ENCODE results near the gene CRABP2. TPM values are rescaled to one million over a fixed set of nuclear protein-coding genes. Genes with fewer than 3 reads are reported as not detected.

The CRABP2 gene
- total and polyA plus RNA-seq, 2 of the 13 experiments (the other 11 are each of a cell fraction or from before 2014, with no cell fraction given) = 0.40 to 0.60 TPM

- TF ChIP-seq, protein P1, sequence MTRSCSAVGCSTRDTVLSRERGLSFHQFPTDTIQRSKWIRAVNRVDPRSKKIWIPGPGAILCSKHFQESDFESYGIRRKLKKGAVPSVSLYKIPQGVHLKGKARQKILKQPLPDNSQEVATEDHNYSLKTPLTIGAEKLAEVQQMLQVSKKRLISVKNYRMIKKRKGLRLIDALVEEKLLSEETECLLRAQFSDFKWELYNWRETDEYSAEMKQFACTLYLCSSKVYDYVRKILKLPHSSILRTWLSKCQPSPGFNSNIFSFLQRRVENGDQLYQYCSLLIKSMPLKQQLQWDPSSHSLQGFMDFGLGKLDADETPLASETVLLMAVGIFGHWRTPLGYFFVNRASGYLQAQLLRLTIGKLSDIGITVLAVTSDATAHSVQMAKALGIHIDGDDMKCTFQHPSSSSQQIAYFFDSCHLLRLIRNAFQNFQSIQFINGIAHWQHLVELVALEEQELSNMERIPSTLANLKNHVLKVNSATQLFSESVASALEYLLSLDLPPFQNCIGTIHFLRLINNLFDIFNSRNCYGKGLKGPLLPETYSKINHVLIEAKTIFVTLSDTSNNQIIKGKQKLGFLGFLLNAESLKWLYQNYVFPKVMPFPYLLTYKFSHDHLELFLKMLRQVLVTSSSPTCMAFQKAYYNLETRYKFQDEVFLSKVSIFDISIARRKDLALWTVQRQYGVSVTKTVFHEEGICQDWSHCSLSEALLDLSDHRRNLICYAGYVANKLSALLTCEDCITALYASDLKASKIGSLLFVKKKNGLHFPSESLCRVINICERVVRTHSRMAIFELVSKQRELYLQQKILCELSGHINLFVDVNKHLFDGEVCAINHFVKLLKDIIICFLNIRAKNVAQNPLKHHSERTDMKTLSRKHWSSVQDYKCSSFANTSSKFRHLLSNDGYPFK (CRISPR knock-in tag; IDR thresholded peaks at IDR 0.05; ENCODE audit: borderline replicate concordance) = 0 out of 2 replicates have a peak, but pooled peaks have one; percentile 33
- TF ChIP-seq RFXAP (CRISPR knock-in tag; IDR thresholded peaks at IDR 0.05; ENCODE audit: borderline replicate concordance) (no peak), HOXA5 (CRISPR knock-in tag; IDR thresholded peaks at IDR 0.05) (0 out of 2 replicates have a peak, but pooled peaks have one; percentile 22), HBP1 (CRISPR knock-in tag; IDR thresholded peaks at IDR 0.05; ENCODE audit: low read depth) (no peak), POLR2A (IDR thresholded peaks at IDR 0.05; ENCODE audit: insufficient read depth in 1 of 2, low read depth in 2 of 2, low read length in 2 of 2) (peak in 1 of 2 experiments; percentile 55; a peak in 2 of 4 replicates), ZNF720 (CRISPR knock-in tag; IDR thresholded peaks at IDR 0.05) (no peak), ZNF589 (CRISPR knock-in tag; conservative IDR thresholded peaks at IDR 0.05) (no peak), REXO4 (CRISPR knock-in tag; IDR thresholded peaks at IDR 0.05; ENCODE audit: borderline replicate concordance) (no peak), ZNF598 (CRISPR knock-in tag; IDR thresholded peaks at IDR 0.05; ENCODE audit: borderline replicate concordance) (no peak), JARID2 (CRISPR knock-in tag; IDR thresholded peaks at IDR 0.05; ENCODE audit: insufficient replicate concordance) (no peak), FOXJ3 (CRISPR knock-in tag; IDR thresholded peaks at IDR 0.05; ENCODE audit: borderline replicate concordance) (no peak), SAP130 (CRISPR knock-in tag; IDR thresholded peaks at IDR 0.05; ENCODE audit: low read depth) (peak; percentile 54; the same call in 1 of the 2 replicates), ZNF20 (CRISPR knock-in tag; IDR thresholded peaks at IDR 0.05) (no peak), BRF2 (CRISPR knock-in tag; IDR thresholded peaks at IDR 0.05) (no peak)
- TF ChIP-seq, protein P2, sequence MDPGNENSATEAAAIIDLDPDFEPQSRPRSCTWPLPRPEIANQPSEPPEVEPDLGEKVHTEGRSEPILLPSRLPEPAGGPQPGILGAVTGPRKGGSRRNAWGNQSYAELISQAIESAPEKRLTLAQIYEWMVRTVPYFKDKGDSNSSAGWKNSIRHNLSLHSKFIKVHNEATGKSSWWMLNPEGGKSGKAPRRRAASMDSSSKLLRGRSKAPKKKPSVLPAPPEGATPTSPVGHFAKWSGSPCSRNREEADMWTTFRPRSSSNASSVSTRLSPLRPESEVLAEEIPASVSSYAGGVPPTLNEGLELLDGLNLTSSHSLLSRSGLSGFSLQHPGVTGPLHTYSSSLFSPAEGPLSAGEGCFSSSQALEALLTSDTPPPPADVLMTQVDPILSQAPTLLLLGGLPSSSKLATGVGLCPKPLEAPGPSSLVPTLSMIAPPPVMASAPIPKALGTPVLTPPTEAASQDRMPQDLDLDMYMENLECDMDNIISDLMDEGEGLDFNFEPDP (CRISPR knock-in tag; conservative IDR thresholded peaks at IDR 0.05) = no peak
- TF ChIP-seq, protein P3, sequence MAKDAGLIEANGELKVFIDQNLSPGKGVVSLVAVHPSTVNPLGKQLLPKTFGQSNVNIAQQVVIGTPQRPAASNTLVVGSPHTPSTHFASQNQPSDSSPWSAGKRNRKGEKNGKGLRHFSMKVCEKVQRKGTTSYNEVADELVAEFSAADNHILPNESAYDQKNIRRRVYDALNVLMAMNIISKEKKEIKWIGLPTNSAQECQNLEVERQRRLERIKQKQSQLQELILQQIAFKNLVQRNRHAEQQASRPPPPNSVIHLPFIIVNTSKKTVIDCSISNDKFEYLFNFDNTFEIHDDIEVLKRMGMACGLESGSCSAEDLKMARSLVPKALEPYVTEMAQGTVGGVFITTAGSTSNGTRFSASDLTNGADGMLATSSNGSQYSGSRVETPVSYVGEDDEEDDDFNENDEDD (CRISPR knock-in tag; IDR thresholded peaks at IDR 0.05; ENCODE audit: borderline replicate concordance) = no peak
- TF ChIP-seq, protein P4, sequence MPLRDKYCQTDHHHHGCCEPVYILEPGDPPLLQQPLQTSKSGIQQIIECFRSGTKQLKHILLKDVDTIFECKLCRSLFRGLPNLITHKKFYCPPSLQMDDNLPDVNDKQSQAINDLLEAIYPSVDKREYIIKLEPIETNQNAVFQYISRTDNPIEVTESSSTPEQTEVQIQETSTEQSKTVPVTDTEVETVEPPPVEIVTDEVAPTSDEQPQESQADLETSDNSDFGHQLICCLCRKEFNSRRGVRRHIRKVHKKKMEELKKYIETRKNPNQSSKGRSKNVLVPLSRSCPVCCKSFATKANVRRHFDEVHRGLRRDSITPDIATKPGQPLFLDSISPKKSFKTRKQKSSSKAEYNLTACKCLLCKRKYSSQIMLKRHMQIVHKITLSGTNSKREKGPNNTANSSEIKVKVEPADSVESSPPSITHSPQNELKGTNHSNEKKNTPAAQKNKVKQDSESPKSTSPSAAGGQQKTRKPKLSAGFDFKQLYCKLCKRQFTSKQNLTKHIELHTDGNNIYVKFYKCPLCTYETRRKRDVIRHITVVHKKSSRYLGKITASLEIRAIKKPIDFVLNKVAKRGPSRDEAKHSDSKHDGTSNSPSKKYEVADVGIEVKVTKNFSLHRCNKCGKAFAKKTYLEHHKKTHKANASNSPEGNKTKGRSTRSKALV (CRISPR knock-in tag; IDR thresholded peaks at IDR 0.05) = no peak
- TF ChIP-seq, protein P5, sequence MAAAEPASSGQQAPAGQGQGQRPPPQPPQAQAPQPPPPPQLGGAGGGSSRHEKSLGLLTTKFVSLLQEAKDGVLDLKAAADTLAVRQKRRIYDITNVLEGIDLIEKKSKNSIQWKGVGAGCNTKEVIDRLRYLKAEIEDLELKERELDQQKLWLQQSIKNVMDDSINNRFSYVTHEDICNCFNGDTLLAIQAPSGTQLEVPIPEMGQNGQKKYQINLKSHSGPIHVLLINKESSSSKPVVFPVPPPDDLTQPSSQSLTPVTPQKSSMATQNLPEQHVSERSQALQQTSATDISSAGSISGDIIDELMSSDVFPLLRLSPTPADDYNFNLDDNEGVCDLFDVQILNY (CRISPR knock-in tag; conservative IDR thresholded peaks at IDR 0.05) = no peak
Observed at GRCh38 chr1:156749419-156750118, 44.2 kb upstream of the CRABP2 start (continued).
